GM08714 (cell line): ENCODE data around the gene PHOX2B.

Source experiments
- H3K4me3 ChIP-seq: fragments of 200-500 bp; sonication (Bioruptor generic); 2 replicates; pipeline ENCODE4 v1.5.1; 2014; ENCODE audit warnings: mild to moderate bottlenecking, low read length, inconsistent platforms
- ZNF274 ChIP-seq: IDR thresholded peaks from 2 replicates; pipeline ENCODE4 v1.6.1; 2012; ENCODE audit warnings: mild to moderate bottlenecking, low read depth, low read length

PHOX2B gene

GRCh38 chr4:41703785-41704184, 44.7 kb downstream of the PHOX2B start:
- no peak overlapping the region for H3K4me3 ChIP-seq
- no peak for TF ChIP-seq ZNF274

GRCh38 chr4:41702770-41703169, 45.8 kb downstream of the PHOX2B start:
- no peak overlapping the region for H3K4me3 ChIP-seq
- TF ChIP-seq ZNF274 = no peak

- no peak overlapping the region for H3K4me3 ChIP-seq
- no peak for TF ChIP-seq ZNF274
These were observed 46.5 kb downstream of the PHOX2B start for GRCh38 chr4:41701983-41702382.

- TF ChIP-seq ZNF274 = no peak
- no peak overlapping the region for H3K4me3 ChIP-seq
These were observed 51.8 kb downstream of the PHOX2B start for GRCh38 chr4:41696763-41697162.

- H3K4me3 ChIP-seq = no peak overlapping the region
- no peak for TF ChIP-seq ZNF274
These were observed 52.4 kb downstream of the PHOX2B start for GRCh38 chr4:41696131-41696530.
